ENCODE results near the gene SCMH1.

- TF ChIP-seq REST (IDR thresholded peaks at IDR 0.05; ENCODE audit: low read depth), result no peak
- no peak for TF ChIP-seq TAF1 (IDR thresholded peaks at IDR 0.05; ENCODE audit: low read depth)
- no peak for TF ChIP-seq MAX (IDR thresholded peaks at IDR 0.05)
- no peak for TF ChIP-seq EP300 (IDR thresholded peaks at IDR 0.05; ENCODE audit: borderline replicate concordance)
- no peak for TF ChIP-seq EGR1 (IDR thresholded peaks at IDR 0.05)
- TF ChIP-seq USF1 (IDR thresholded peaks at IDR 0.05), result no peak
- TF ChIP-seq TCF12 (IDR thresholded peaks at IDR 0.05; ENCODE audit: low read depth), result no peak
- no peak for TF ChIP-seq RAD21 (IDR thresholded peaks at IDR 0.05; ENCODE audit: low read depth)
- TF ChIP-seq YY1 (IDR thresholded peaks at IDR 0.05; ENCODE audit: low read depth), result no peak
- no peak for TF ChIP-seq CEBPB (IDR thresholded peaks at IDR 0.05)
- no peak for TF ChIP-seq FOXM1 (IDR thresholded peaks at IDR 0.05; ENCODE audit: borderline replicate concordance, low read depth)
- no peak for TF ChIP-seq TEAD4 (IDR thresholded peaks at IDR 0.05)
- TF ChIP-seq CREB1 (IDR thresholded peaks at IDR 0.05; ENCODE audit: low read depth), result no peak
Observed at GRCh38 chr1:41238311-41238988, 3.7 kb downstream of the SCMH1 start.
